Activated naive CD8-positive, alpha-beta T cell treated with anti-CD3 and anti-CD28 coated beads, Interleukin-2, amount 50 U/mL, for 24 hours (primary cell): ENCODE measurements around the gene TEX14.

Experiments
- ATAC-seq: fragments of 150-1000 bp; cut with Tn5 transposase; one replicate; pipeline ENCODE4 v1.10.0; 2021
- DNase-seq: peaks from one replicate; pipeline ENCODE4 v3.0.0; 2021
- H3K27ac Mint-ChIP-seq: one replicate; pipeline ENCODE4 v1.8.0; 2021; ENCODE audit warnings: mild to moderate bottlenecking, mixed read lengths
- H3K27me3 Mint-ChIP-seq: one replicate; pipeline ENCODE4 v1.8.0; 2021; ENCODE audit warnings: mixed read lengths
- H3K36me3 Mint-ChIP-seq: one replicate; pipeline ENCODE4 v1.8.0; 2021; ENCODE audit warnings: low read depth, mixed read lengths
- H3K4me1 Mint-ChIP-seq: one replicate; pipeline ENCODE4 v1.8.0; 2021; ENCODE audit warnings: mixed read lengths
- H3K4me3 Mint-ChIP-seq: one replicate; pipeline ENCODE4 v1.8.0; 2021; ENCODE audit warnings: mild to moderate bottlenecking, moderate library complexity, mixed read lengths
- H3K9me3 Mint-ChIP-seq: one replicate; pipeline ENCODE4 v1.8.0; 2021; ENCODE audit warnings: mixed read lengths

The TEX14 gene

GRCh38 chr17:58641887-58642311 is 49.9 kb downstream of the TEX14 start:
- H3K4me3 Mint-ChIP-seq = no peak overlapping the region
- no peaks in the 10 kb centered on the region for H3K36me3 Mint-ChIP-seq
- no peaks in the 10 kb centered on the region for H3K27me3 Mint-ChIP-seq
- ATAC-seq = no peak
- no peak overlapping the region for H3K27ac Mint-ChIP-seq
- no peaks in the 10 kb centered on the region for H3K4me1 Mint-ChIP-seq
- H3K9me3 Mint-ChIP-seq = no peaks in the 10 kb centered on the region
- DNase-seq = no peak

DNA sequence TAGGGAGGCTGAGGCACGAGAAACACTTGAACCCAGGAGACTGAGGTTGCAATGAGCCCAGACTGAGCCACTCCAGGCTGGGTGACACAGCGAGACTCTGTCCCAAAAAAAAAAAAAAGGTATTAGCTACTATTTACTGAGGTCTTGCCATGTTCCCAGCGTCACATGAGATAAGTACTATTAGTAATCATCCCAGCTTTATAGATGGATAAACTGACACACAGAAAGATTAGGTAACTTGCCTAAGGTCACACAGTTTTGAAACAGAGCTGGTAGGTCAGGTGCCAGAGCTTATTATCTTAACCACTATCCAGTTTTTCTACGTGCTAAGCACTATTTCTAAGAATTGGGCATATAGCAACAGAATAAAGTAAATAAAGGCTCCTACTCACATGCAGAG is 51.6 kb downstream of the TEX14 start:
- Mint-ChIP-seq H3K27me3 (no peaks in the 10 kb centered on the region), H3K4me3 (no peak overlapping the region), H3K4me1 (no peaks in the 10 kb centered on the region), H3K9me3 (no peaks in the 10 kb centered on the region), H3K36me3 (no peaks in the 10 kb centered on the region), H3K27ac (no peak overlapping the region)
- ATAC-seq = no peak
- no peak for DNase-seq

- Mint-ChIP-seq H3K4me1 (no peaks in the 10 kb centered on the region), H3K4me3 (no peak overlapping the region), H3K36me3 (no peaks in the 10 kb centered on the region), H3K9me3 (no peaks in the 10 kb centered on the region), H3K27me3 (no peaks in the 10 kb centered on the region), H3K27ac (no peak overlapping the region)
- DNase-seq (no peak), ATAC-seq (no peak)
These were observed 52.2 kb downstream of the TEX14 start for GRCh38 chr17:58639681-58640080.

- ATAC-seq (no peak), DNase-seq (no peak)
- no peaks in the 10 kb centered on the region for H3K4me1 Mint-ChIP-seq
- no peak overlapping the region for H3K4me3 Mint-ChIP-seq
- H3K27me3 Mint-ChIP-seq = no peaks in the 10 kb centered on the region
- H3K36me3 Mint-ChIP-seq = no peaks in the 10 kb centered on the region
- no peak overlapping the region for H3K27ac Mint-ChIP-seq
- no peaks in the 10 kb centered on the region for H3K9me3 Mint-ChIP-seq
These were observed 54.8 kb downstream of the TEX14 start for GRCh38 chr17:58637011-58637570.

GRCh38 chr17:58632324-58633314 is 59.2 kb downstream of the TEX14 start:
- no peak for DNase-seq
- no peak overlapping the region for H3K4me3 Mint-ChIP-seq
- H3K36me3 Mint-ChIP-seq = no peaks in the 10 kb centered on the region
- ATAC-seq = no peak
- H3K9me3 Mint-ChIP-seq = no peaks in the 10 kb centered on the region
- no peaks in the 10 kb centered on the region for H3K4me1 Mint-ChIP-seq
- H3K27ac Mint-ChIP-seq = no peak overlapping the region
- H3K27me3 Mint-ChIP-seq = no peaks in the 10 kb centered on the region

GRCh38 chr17:58631523-58632323 is 60.1 kb downstream of the TEX14 start:
- no peak overlapping the region for H3K27ac Mint-ChIP-seq
- no peaks in the 10 kb centered on the region for H3K9me3 Mint-ChIP-seq
- no peak overlapping the region for H3K4me3 Mint-ChIP-seq
- peak; percentile 97 for ATAC-seq
- H3K27me3 Mint-ChIP-seq = no peaks in the 10 kb centered on the region
- DNase-seq = peak; percentile 95
- no peaks in the 10 kb centered on the region for H3K4me1 Mint-ChIP-seq
- no peaks in the 10 kb centered on the region for H3K36me3 Mint-ChIP-seq

DNA sequence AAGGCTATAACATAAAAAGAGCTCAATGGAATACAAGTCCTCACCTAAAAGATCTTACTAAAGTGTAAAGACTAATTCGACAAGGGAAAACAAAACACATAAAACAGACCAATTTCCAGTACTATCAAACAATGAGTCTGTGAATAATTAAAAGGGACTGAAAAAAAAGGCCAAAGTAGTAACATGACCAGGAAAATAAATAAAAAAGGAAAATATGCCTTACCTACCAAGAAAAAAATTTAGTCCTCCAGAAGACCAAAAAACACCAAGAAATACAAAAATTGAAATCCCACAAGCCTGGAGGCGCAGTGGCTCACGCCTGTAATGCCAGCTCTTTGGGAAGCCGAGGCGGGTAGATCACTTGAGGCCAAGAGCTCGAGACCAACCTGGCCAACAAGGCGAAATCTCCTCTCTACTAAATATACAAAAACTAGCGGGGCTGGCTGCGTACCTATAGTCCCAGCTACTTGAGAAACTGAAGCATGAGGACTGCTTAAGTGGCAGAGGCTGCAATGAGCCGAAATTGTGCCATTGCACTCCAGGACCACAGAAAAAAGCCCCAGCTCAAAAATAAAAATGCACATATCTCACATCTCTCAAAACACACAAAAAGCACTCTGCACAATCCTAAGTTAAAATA is 60.8 kb downstream of the TEX14 start:
- Mint-ChIP-seq H3K36me3 (no peaks in the 10 kb centered on the region), H3K4me1 (no peaks in the 10 kb centered on the region), H3K4me3 (no peak overlapping the region), H3K9me3 (no peaks in the 10 kb centered on the region), H3K27me3 (no peaks in the 10 kb centered on the region), H3K27ac (no peak overlapping the region)
- ATAC-seq (no peak), DNase-seq (peak; percentile 17)

DNA sequence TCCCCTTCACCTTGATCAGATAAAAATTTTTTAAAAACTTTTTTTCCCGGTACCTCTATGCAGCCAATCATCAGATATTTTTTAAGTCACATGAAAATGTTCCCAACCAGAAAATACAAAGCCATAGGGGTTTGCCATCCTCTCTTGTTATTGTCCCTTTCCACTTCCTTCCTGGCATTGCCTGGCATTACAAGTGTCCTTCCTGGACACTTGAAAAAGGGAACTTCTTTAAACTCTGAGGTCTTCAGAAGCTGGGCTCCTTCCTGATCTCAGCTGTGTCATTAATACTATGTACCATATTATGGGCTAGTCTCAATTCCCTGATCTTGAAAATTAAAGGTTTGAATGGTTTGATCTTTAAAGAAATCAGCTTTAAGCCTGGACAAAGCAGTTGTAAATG is 64.9 kb downstream of the TEX14 start:
- H3K9me3 Mint-ChIP-seq = no peaks in the 10 kb centered on the region
- DNase-seq (no peak), ATAC-seq (no peak)
- no peak overlapping the region for H3K4me3 Mint-ChIP-seq
- H3K4me1 Mint-ChIP-seq = no peaks in the 10 kb centered on the region
- H3K27me3 Mint-ChIP-seq = no peaks in the 10 kb centered on the region
- no peak overlapping the region for H3K27ac Mint-ChIP-seq
- no peaks in the 10 kb centered on the region for H3K36me3 Mint-ChIP-seq

GRCh38 chr17:58624751-58625150 is 67.1 kb downstream of the TEX14 start:
- H3K4me1 Mint-ChIP-seq = no peaks in the 10 kb centered on the region
- H3K36me3 Mint-ChIP-seq = no peaks in the 10 kb centered on the region
- ATAC-seq (no peak), DNase-seq (no peak)
- H3K27me3 Mint-ChIP-seq = no peaks in the 10 kb centered on the region
- no peak overlapping the region for H3K4me3 Mint-ChIP-seq
- no peak overlapping the region for H3K27ac Mint-ChIP-seq
- no peaks in the 10 kb centered on the region for H3K9me3 Mint-ChIP-seq

DNA sequence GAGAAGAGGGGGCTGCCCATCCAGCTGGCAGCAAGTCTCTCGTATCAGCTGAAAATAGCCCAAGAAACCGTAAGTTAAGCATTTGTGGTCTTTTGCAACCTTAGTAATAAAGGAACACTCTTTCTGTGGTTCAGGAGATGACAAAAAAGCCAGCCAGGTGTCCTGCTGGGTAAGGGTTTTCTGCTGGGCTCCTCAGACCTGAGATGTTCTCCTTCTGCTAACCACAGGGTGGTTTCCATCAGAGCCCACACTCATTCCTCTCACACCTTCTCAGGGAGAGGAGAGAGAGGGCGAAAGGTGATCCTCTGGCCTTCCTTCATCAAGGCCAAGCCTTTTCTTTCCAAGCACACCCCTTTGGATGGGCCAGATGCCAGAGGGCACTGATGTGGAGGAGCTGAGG is 70.7 kb downstream of the TEX14 start:
- no peak for ATAC-seq

GRCh38 chr17:58618336-58618735 is 73.5 kb downstream of the TEX14 start:
- no peak for ATAC-seq
- no peak overlapping the region for H3K4me3 Mint-ChIP-seq

More for the DNA sequence above, 70.7 kb downstream of the TEX14 start:
- H3K36me3 Mint-ChIP-seq = no peaks in the 10 kb centered on the region
- no peak overlapping the region for H3K4me3 Mint-ChIP-seq
- H3K4me1 Mint-ChIP-seq = no peaks in the 10 kb centered on the region
- DNase-seq = no peak
- no peaks in the 10 kb centered on the region for H3K27me3 Mint-ChIP-seq
- H3K27ac Mint-ChIP-seq = no peak overlapping the region
- H3K9me3 Mint-ChIP-seq = no peaks in the 10 kb centered on the region

GRCh38 chr17:58617563-58617962 is 74.3 kb downstream of the TEX14 start:
- no peaks in the 10 kb centered on the region for H3K36me3 Mint-ChIP-seq
- DNase-seq (no peak), ATAC-seq (peak; percentile 13)
- H3K4me1 Mint-ChIP-seq = peaks cover 11% of the 10 kb centered on the region
- H3K27me3 Mint-ChIP-seq = no peaks in the 10 kb centered on the region
- H3K9me3 Mint-ChIP-seq = no peaks in the 10 kb centered on the region
- H3K27ac Mint-ChIP-seq = no peak overlapping the region
- no peak overlapping the region for H3K4me3 Mint-ChIP-seq

More at GRCh38 chr17:58618336-58618735, 73.5 kb downstream of the TEX14 start:
- Mint-ChIP-seq H3K36me3 (no peaks in the 10 kb centered on the region), H3K4me1 (peaks cover 11% of the 10 kb centered on the region), H3K9me3 (no peaks in the 10 kb centered on the region), H3K27me3 (no peaks in the 10 kb centered on the region), H3K27ac (no peak overlapping the region)
- DNase-seq = no peak

GRCh38 chr17:58615768-58616659 is 75.8 kb downstream of the TEX14 start:
- H3K4me3 Mint-ChIP-seq = no peak overlapping the region
- peak; percentile 70 for ATAC-seq
- no peak for DNase-seq
- no peaks in the 10 kb centered on the region for H3K36me3 Mint-ChIP-seq
- H3K9me3 Mint-ChIP-seq = no peaks in the 10 kb centered on the region
- H3K4me1 Mint-ChIP-seq = peaks cover 11% of the 10 kb centered on the region
- no peak overlapping the region for H3K27ac Mint-ChIP-seq
- H3K27me3 Mint-ChIP-seq = no peaks in the 10 kb centered on the region
